Neural progenitor cell (in vitro differentiated cells): Measurements from ENCODE around the gene LIPK. TPM values are rescaled to one million over a fixed set of nuclear protein-coding genes. Genes with fewer than 3 reads are reported as not detected.

ENCODE experiments used
- DNase-seq: peaks from one replicate; pipeline ENCODE4 v3.0.0-alpha.2; 2016; ENCODE audit warnings: low spot score
- H2AFZ ChIP-seq: fragments of 200-600 bp; sonication (generic); replicated peaks from 2 replicates; pipeline ENCODE4 v1.6.1; 2016; ENCODE audit warnings: antibody characterized with exemption
- H3F3A ChIP-seq: fragments of 200-600 bp; sonication (generic); 2 replicates; pipeline ENCODE4 v1.6.1; 2016; ENCODE audit warnings: antibody characterized with exemption, low read depth
- H3K27ac ChIP-seq: fragments of 200-600 bp; sonication (generic); 2 replicates; pipeline ENCODE4 v1.5.1; 2016; ENCODE audit warnings: mild to moderate bottlenecking
- H3K27me3 ChIP-seq: fragments of 200-600 bp; sonication (generic); 2 replicates; pipeline ENCODE4 v1.6.1; 2016; ENCODE audit warnings: mild to moderate bottlenecking, moderate library complexity
- H3K36me3 ChIP-seq: fragments of 200-600 bp; sonication (generic); 2 replicates; pipeline ENCODE4 v1.5.1; 2016
- H3K4me1 ChIP-seq: fragments of 200-600 bp; sonication (generic); 2 replicates; pipeline ENCODE4 v1.6.1; 2016; ENCODE audit warnings: mixed run types
- H3K4me2 ChIP-seq: fragments of 200-600 bp; sonication (generic); 2 replicates; pipeline ENCODE4 v1.6.1; 2016
- H3K4me3 ChIP-seq: fragments of 200-600 bp; sonication (generic); 2 replicates; pipeline ENCODE4 v1.5.1; 2016
- H3K79me2 ChIP-seq: fragments of 200-600 bp; sonication (generic); 2 replicates; pipeline ENCODE4 v1.6.1; 2016; ENCODE audit warnings: low read depth
- H3K9ac ChIP-seq: fragments of 200-600 bp; sonication (generic); 2 replicates; pipeline ENCODE4 v1.6.1; 2016
- H3K9me3 ChIP-seq: fragments of 200-600 bp; sonication (generic); 2 replicates; pipeline ENCODE4 v1.5.1; 2016; ENCODE audit warnings: low read depth
- H4K20me1 ChIP-seq: fragments of 200-600 bp; sonication (generic); 2 replicates; pipeline ENCODE4 v1.6.1; 2016; ENCODE audit warnings: low read depth
- H3K27ac Mint-ChIP-seq: 3 replicates; pipeline ENCODE4 v1.8.0; 2021; ENCODE audit warnings: mixed read lengths
- H3K27me3 Mint-ChIP-seq: 2 replicates; pipeline ENCODE4 v1.8.0; 2022; ENCODE audit warnings: low read depth, mild to moderate bottlenecking, inconsistent platforms, moderate library complexity, mixed read lengths; ENCODE audit not compliant: insufficient read depth
- H3K36me3 Mint-ChIP-seq: 3 replicates; pipeline ENCODE4 v1.8.0; 2021; ENCODE audit warnings: mixed read lengths
- H3K4me1 Mint-ChIP-seq: 3 replicates; pipeline ENCODE4 v1.8.0; 2021; ENCODE audit warnings: mixed read lengths
- H3K4me3 Mint-ChIP-seq: 3 replicates; pipeline ENCODE4 v1.8.0; 2021; ENCODE audit warnings: mild to moderate bottlenecking, moderate library complexity, mixed read lengths
- H3K9me3 Mint-ChIP-seq: 3 replicates; pipeline ENCODE4 v1.8.0; 2020; ENCODE audit warnings: mixed read lengths
- EZH2 ChIP-seq: fragments of 200-600 bp; sonication (generic); IDR thresholded peaks from 2 replicates; pipeline ENCODE4 v1.6.1; 2017; ENCODE audit warnings: antibody characterized with exemption, mild to moderate bottlenecking, moderate library complexity
- EZH2phosphoT487 ChIP-seq: fragments of 200-600 bp; sonication (generic); IDR thresholded peaks from 2 replicates; pipeline ENCODE4 v1.6.1; 2017; ENCODE audit warnings: antibody characterized with exemption
- total RNA-seq: library from RNA; depleted of rRNA; stranded (reverse); fragments of >200 nt; gene quantifications from 2 replicates; pipeline ENCODE4 v1.2.3, GENCODE V29; 2015; ENCODE audit warnings: low replicate concordance
- TF ChIP-seq, protein P1 (sequence below): fragments of 200-600 bp; sonication (generic); IDR thresholded peaks from 2 replicates; pipeline ENCODE4 v1.5.1; 2017; ENCODE audit warnings: antibody characterized with exemption, mild to moderate bottlenecking

LIPK gene, protein sequence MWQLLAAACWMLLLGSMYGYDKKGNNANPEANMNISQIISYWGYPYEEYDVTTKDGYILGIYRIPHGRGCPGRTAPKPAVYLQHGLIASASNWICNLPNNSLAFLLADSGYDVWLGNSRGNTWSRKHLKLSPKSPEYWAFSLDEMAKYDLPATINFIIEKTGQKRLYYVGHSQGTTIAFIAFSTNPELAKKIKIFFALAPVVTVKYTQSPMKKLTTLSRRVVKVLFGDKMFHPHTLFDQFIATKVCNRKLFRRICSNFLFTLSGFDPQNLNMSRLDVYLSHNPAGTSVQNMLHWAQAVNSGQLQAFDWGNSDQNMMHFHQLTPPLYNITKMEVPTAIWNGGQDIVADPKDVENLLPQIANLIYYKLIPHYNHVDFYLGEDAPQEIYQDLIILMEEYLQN
- not detected in 2 replicates for total RNA-seq

DNA sequence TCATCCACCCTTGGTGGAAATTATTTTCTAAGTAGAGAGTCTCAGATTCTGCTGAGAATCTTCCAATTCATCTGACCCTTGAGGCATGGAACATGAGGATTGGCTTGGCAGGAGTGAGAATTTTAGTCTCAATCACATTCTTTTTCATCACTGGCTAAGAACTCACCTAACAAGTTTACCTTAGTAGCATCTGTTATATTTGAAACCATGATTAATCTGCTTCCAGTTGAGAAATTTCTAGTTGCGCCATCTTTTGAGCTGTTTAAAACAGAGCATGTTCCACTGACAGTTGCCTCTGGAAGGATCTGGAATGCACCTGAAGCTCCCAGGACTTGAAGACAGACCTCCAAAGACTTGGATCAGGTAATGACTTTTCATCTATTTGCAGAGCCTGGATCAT is at the start of gene LIPK:
Gene LIPK (plus strand): TSS at position 292 of the 400 bp plus-strand sequence. CDS start 18,295 bp downstream, outside the sequence.
- Mint-ChIP-seq H3K27me3 (peaks cover 2% of the 10 kb centered on the region), H3K4me3 (no peak within 1 kb of the TSS), H3K4me1 (peaks cover 4% of the 10 kb centered on the region), H3K9me3 (no peaks in the 10 kb centered on the region), H3K27ac (no peak within 1 kb of the TSS), H3K36me3 (no peaks in the 10 kb centered on the region)
- no peaks in the 10 kb centered on the region for H3K36me3 ChIP-seq
- H3K27ac ChIP-seq: no peak within 1 kb of the TSS
- H3K79me2 ChIP-seq: no peaks in the 10 kb centered on the region
- H3K4me3 ChIP-seq: no peak within 1 kb of the TSS
- H3K9me3 ChIP-seq: no peaks in the 10 kb centered on the region
- H4K20me1 ChIP-seq: no peaks in the 10 kb centered on the region
- H2AFZ ChIP-seq: no peak within 1 kb of the TSS
- no peak for DNase-seq
- no peak within 1 kb of the TSS for H3K4me2 ChIP-seq
- H3K9ac ChIP-seq: no peak within 1 kb of the TSS
- peaks cover 6% of the 10 kb centered on the region for H3K4me1 ChIP-seq
- TF ChIP-seq, protein P1, sequence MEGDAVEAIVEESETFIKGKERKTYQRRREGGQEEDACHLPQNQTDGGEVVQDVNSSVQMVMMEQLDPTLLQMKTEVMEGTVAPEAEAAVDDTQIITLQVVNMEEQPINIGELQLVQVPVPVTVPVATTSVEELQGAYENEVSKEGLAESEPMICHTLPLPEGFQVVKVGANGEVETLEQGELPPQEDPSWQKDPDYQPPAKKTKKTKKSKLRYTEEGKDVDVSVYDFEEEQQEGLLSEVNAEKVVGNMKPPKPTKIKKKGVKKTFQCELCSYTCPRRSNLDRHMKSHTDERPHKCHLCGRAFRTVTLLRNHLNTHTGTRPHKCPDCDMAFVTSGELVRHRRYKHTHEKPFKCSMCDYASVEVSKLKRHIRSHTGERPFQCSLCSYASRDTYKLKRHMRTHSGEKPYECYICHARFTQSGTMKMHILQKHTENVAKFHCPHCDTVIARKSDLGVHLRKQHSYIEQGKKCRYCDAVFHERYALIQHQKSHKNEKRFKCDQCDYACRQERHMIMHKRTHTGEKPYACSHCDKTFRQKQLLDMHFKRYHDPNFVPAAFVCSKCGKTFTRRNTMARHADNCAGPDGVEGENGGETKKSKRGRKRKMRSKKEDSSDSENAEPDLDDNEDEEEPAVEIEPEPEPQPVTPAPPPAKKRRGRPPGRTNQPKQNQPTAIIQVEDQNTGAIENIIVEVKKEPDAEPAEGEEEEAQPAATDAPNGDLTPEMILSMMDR: no peak
- TF ChIP-seq EZH2 (no peak), EZH2phosphoT487 (no peak)
- peaks cover 43% of the 10 kb centered on the region for H3K27me3 ChIP-seq
- H3F3A ChIP-seq: no peaks in the 10 kb centered on the region

DNA sequence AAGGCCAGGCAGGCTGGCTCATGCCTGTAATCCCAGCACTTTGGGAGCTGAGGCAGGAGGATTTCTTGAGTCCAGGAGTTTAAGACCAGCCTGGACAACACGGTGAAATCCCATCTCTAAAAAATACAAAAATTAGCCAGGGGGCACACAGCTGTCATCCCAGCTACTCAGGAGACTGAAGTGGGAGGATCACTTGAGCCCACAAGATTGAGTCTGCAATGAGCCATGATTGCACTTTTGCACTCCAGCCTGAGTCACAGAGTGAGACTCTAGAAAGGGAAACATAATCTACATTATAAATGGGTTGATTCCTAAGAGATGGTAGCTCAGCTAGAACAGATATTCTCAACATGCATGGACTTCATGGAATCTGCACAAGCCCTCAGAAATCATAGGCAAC is 48.1 kb upstream of the LIPK start:
- TF ChIP-seq EZH2phosphoT487 (no peak), EZH2 (no peak)
- TF ChIP-seq, protein P1: no peak
- no peaks in the 10 kb centered on the region for H3K79me2 ChIP-seq
- H3K27me3 ChIP-seq: no peaks in the 10 kb centered on the region
- no peaks in the 10 kb centered on the region for H3K9me3 Mint-ChIP-seq
- no peak overlapping the region for H3K27ac ChIP-seq
- no peak overlapping the region for H3K27ac Mint-ChIP-seq
- no peak overlapping the region for H2AFZ ChIP-seq
- no peaks in the 10 kb centered on the region for H3F3A ChIP-seq
- no peak overlapping the region for H3K4me2 ChIP-seq
- H3K9ac ChIP-seq: no peak overlapping the region
- H3K36me3 Mint-ChIP-seq: no peaks in the 10 kb centered on the region
- H3K36me3 ChIP-seq: no peaks in the 10 kb centered on the region
- H3K9me3 ChIP-seq: no peaks in the 10 kb centered on the region
- H3K4me3 ChIP-seq: no peak overlapping the region
- no peaks in the 10 kb centered on the region for H3K4me1 Mint-ChIP-seq
- no peaks in the 10 kb centered on the region for H3K4me1 ChIP-seq
- H4K20me1 ChIP-seq: no peaks in the 10 kb centered on the region
- H3K4me3 Mint-ChIP-seq: no peak overlapping the region
- H3K27me3 Mint-ChIP-seq: no peaks in the 10 kb centered on the region
- DNase-seq: no peak

DNA sequence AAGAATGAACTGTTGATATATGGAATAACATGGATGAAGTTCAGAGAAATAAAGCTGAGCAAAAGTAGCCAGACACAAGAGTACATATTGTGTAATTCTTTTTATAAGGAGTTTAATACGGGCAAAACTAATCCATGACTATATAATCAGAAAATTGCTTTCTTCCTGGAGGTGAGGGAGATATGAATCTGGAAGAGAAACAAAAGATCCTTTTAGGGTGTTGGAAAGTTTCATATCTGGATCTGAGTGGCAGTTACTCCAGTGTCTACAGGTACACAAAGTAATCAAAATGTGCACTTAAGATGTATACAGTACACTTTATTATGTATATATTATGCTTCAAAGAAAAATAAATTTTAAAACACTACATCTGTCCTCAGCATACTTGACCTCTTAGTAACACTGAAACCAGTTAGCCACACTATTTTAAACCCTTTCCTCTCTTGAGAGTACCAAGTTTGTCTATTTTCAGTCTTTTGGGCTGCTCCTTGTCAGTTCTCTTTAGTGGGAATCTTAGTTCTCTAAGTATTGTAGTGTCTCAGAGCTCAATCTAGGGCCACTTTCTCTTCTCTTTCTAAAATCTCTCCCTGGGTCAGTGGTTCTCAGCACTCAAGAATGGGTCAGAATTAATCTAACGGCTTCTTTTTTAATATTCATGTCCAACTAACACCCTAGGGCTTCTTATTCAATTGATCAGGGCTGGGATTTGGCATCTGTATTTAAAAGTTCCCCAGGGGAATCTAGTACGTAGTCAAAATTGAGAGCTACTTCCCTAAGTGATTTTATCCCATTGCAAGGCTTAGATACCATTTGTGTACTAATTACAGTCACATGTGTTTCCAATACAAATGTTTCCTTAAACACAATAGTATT is 46.1 kb upstream of the LIPK start:
- H3K4me1 Mint-ChIP-seq: no peaks in the 10 kb centered on the region
- no peaks in the 10 kb centered on the region for H3K9me3 Mint-ChIP-seq
- no peaks in the 10 kb centered on the region for H3K9me3 ChIP-seq
- H3K4me3 ChIP-seq: no peak overlapping the region
- no peak overlapping the region for H3K27ac Mint-ChIP-seq
- TF ChIP-seq EZH2phosphoT487 (no peak), EZH2 (no peak)
- TF ChIP-seq, protein P1: no peak
- H3K9ac ChIP-seq: no peak overlapping the region
- H3K79me2 ChIP-seq: no peaks in the 10 kb centered on the region
- no peaks in the 10 kb centered on the region for H3K36me3 ChIP-seq
- no peak overlapping the region for H2AFZ ChIP-seq
- DNase-seq: no peak
- H4K20me1 ChIP-seq: no peaks in the 10 kb centered on the region
- no peak overlapping the region for H3K4me2 ChIP-seq
- H3K36me3 Mint-ChIP-seq: no peaks in the 10 kb centered on the region
- H3K4me3 Mint-ChIP-seq: no peak overlapping the region
- H3F3A ChIP-seq: no peaks in the 10 kb centered on the region
- H3K4me1 ChIP-seq: no peaks in the 10 kb centered on the region
- no peaks in the 10 kb centered on the region for H3K27me3 ChIP-seq
- peaks cover 3% of the 10 kb centered on the region for H3K27me3 Mint-ChIP-seq
- H3K27ac ChIP-seq: no peak overlapping the region
